ENCODE data around the gene NACA2.
"Not testable (repeated sequence)": the region's sequence is repeated elsewhere in the genome, so short reads cannot be mapped to it uniquely, and the experiment has no call there.

Gene NACA2

GRCh38 chr17:61589990-61590389, 1.0 kb downstream of the NACA2 start:
- no peak overlapping the region for H3K9ac ChIP-seq (ENCODE audit: low read depth in 1 of 2, low read length in 2 of 2)
- no peaks in the 10 kb centered on the region for H3K4me1 ChIP-seq (ENCODE audit: control insufficient read depth in 1 of 2, insufficient read depth in 2 of 2, low read length in 2 of 2)
- H3K27ac ChIP-seq (ENCODE audit: low read depth, low read length) = no peak overlapping the region
- no peaks in the 10 kb centered on the region for H3K9me3 ChIP-seq (ENCODE audit: control insufficient read depth in 1 of 2, low read length in 2 of 2)
- no peaks in the 10 kb centered on the region for H3K36me3 ChIP-seq (ENCODE audit: control insufficient read depth in 1 of 2, insufficient read depth in 2 of 2, low read length in 2 of 2)
- peaks cover 7 to 8% of the 10 kb centered on the region in 2 donors for H3K27me3 ChIP-seq (ENCODE audit: control insufficient read depth in 1 of 2, insufficient read depth in 2 of 2, low read length in 2 of 2)
- no peak overlapping the region for H3K4me3 ChIP-seq (ENCODE audit: low read depth in 1 of 2, low read length in 2 of 2)

GRCh38 chr17:61587807-61588660, 3.0 kb downstream of the NACA2 start:
- H3K9ac ChIP-seq (ENCODE audit: low read depth in 1 of 2, low read length in 2 of 2) = no peak overlapping the region
- H3K4me3 ChIP-seq (ENCODE audit: low read depth in 1 of 2, low read length in 2 of 2) = no peak overlapping the region
- H3K27ac ChIP-seq (ENCODE audit: low read depth, low read length) = no peak overlapping the region
- peaks cover 0 to 8% of the 10 kb centered on the region in 2 donors for H3K27me3 ChIP-seq (ENCODE audit: control insufficient read depth in 1 of 2, insufficient read depth in 2 of 2, low read length in 2 of 2)
- no peaks in the 10 kb centered on the region for H3K9me3 ChIP-seq (ENCODE audit: control insufficient read depth in 1 of 2, low read length in 2 of 2)
- H3K36me3 ChIP-seq (ENCODE audit: control insufficient read depth in 1 of 2, insufficient read depth in 2 of 2, low read length in 2 of 2) = no peaks in the 10 kb centered on the region
- H3K4me1 ChIP-seq (ENCODE audit: control insufficient read depth in 1 of 2, insufficient read depth in 2 of 2, low read length in 2 of 2) = no peaks in the 10 kb centered on the region

- no peaks in the 10 kb centered on the region for H3K4me1 ChIP-seq (ENCODE audit: control insufficient read depth in 1 of 2, insufficient read depth in 2 of 2, low read length in 2 of 2)
- H3K27ac ChIP-seq (ENCODE audit: low read depth, low read length) = no peak overlapping the region
- H3K36me3 ChIP-seq (ENCODE audit: control insufficient read depth in 1 of 2, insufficient read depth in 2 of 2, low read length in 2 of 2) = no peaks in the 10 kb centered on the region
- peaks cover 0 to 5% of the 10 kb centered on the region in 2 donors for H3K27me3 ChIP-seq (ENCODE audit: control insufficient read depth in 1 of 2, insufficient read depth in 2 of 2, low read length in 2 of 2)
- H3K4me3 ChIP-seq (ENCODE audit: low read depth in 1 of 2, low read length in 2 of 2) = no peak overlapping the region
- no peak overlapping the region for H3K9ac ChIP-seq (ENCODE audit: low read depth in 1 of 2, low read length in 2 of 2)
- H3K9me3 ChIP-seq (ENCODE audit: control insufficient read depth in 1 of 2, low read length in 2 of 2) = no peaks in the 10 kb centered on the region
Observed at GRCh38 chr17:61587242-61587641, 3.8 kb downstream of the NACA2 start.

GRCh38 chr17:61586622-61587021, 4.4 kb downstream of the NACA2 start:
- not testable (repeated sequence) for H3K27ac ChIP-seq (ENCODE audit: low read depth, low read length)

GRCh38 chr17:61586031-61586566, 4.9 kb downstream of the NACA2 start:
- Histone ChIP-seq H3K36me3 (ENCODE audit: control insufficient read depth in 1 of 2, insufficient read depth in 2 of 2, low read length in 2 of 2) (no peaks in the 10 kb centered on the region), H3K4me3 (ENCODE audit: low read depth in 1 of 2, low read length in 2 of 2) (no peak overlapping the region), H3K9me3 (ENCODE audit: control insufficient read depth in 1 of 2, low read length in 2 of 2) (no peaks in the 10 kb centered on the region), H3K27me3 (ENCODE audit: control insufficient read depth in 1 of 2, insufficient read depth in 2 of 2, low read length in 2 of 2) (peaks cover 0 to 3% of the 10 kb centered on the region in 2 donors), H3K4me1 (ENCODE audit: control insufficient read depth in 1 of 2, insufficient read depth in 2 of 2, low read length in 2 of 2) (no peaks in the 10 kb centered on the region), H3K27ac (ENCODE audit: low read depth, low read length) (no peak overlapping the region), H3K9ac (ENCODE audit: low read depth in 1 of 2, low read length in 2 of 2) (no peak overlapping the region)

More at GRCh38 chr17:61586622-61587021, 4.4 kb downstream of the NACA2 start:
- H3K9ac ChIP-seq (ENCODE audit: low read depth in 1 of 2, low read length in 2 of 2); H3K27me3 ChIP-seq (ENCODE audit: control insufficient read depth in 1 of 2, insufficient read depth in 2 of 2, low read length in 2 of 2); H3K36me3 ChIP-seq (ENCODE audit: control insufficient read depth in 1 of 2, insufficient read depth in 2 of 2, low read length in 2 of 2); H3K9me3 ChIP-seq (ENCODE audit: control insufficient read depth in 1 of 2, low read length in 2 of 2); H3K4me3 ChIP-seq (ENCODE audit: low read depth in 1 of 2, low read length in 2 of 2); H3K4me1 ChIP-seq (ENCODE audit: control insufficient read depth in 1 of 2, insufficient read depth in 2 of 2, low read length in 2 of 2): not testable (repeated sequence)

GRCh38 chr17:61584866-61585265, 6.2 kb downstream of the NACA2 start:
- H3K27ac ChIP-seq (ENCODE audit: low read depth, low read length) = no peak overlapping the region
- no peaks in the 10 kb centered on the region for H3K36me3 ChIP-seq (ENCODE audit: control insufficient read depth in 1 of 2, insufficient read depth in 2 of 2, low read length in 2 of 2)
- no peaks in the 10 kb centered on the region for H3K4me1 ChIP-seq (ENCODE audit: control insufficient read depth in 1 of 2, insufficient read depth in 2 of 2, low read length in 2 of 2)
- peaks cover under 1 to 9% of the 10 kb centered on the region in 2 donors for H3K27me3 ChIP-seq (ENCODE audit: control insufficient read depth in 1 of 2, insufficient read depth in 2 of 2, low read length in 2 of 2)
- no peaks in the 10 kb centered on the region for H3K9me3 ChIP-seq (ENCODE audit: control insufficient read depth in 1 of 2, low read length in 2 of 2)
- H3K9ac ChIP-seq (ENCODE audit: low read depth in 1 of 2, low read length in 2 of 2) = no peak overlapping the region
- no peak overlapping the region for H3K4me3 ChIP-seq (ENCODE audit: low read depth in 1 of 2, low read length in 2 of 2)

- Histone ChIP-seq H3K27ac (ENCODE audit: low read depth, low read length) (no peak overlapping the region), H3K36me3 (ENCODE audit: control insufficient read depth in 1 of 2, insufficient read depth in 2 of 2, low read length in 2 of 2) (no peaks in the 10 kb centered on the region), H3K4me3 (ENCODE audit: low read depth in 1 of 2, low read length in 2 of 2) (no peak overlapping the region)
Observed at GRCh38 chr17:61584266-61584665, 6.8 kb downstream of the NACA2 start.

GRCh38 chr17:61583660-61584264, 7.3 kb downstream of the NACA2 start:
- no peaks in the 10 kb centered on the region for H3K9me3 ChIP-seq (ENCODE audit: control insufficient read depth in 1 of 2, low read length in 2 of 2)
- H3K27me3 ChIP-seq (ENCODE audit: control insufficient read depth in 1 of 2, insufficient read depth in 2 of 2, low read length in 2 of 2) = peaks cover 3 to 16% of the 10 kb centered on the region in 2 donors
- H3K9ac ChIP-seq (ENCODE audit: low read depth in 1 of 2, low read length in 2 of 2) = no peak overlapping the region
- no peak overlapping the region for H3K4me3 ChIP-seq (ENCODE audit: low read depth in 1 of 2, low read length in 2 of 2)
- H3K4me1 ChIP-seq (ENCODE audit: control insufficient read depth in 1 of 2, insufficient read depth in 2 of 2, low read length in 2 of 2) = no peaks in the 10 kb centered on the region
- H3K36me3 ChIP-seq (ENCODE audit: control insufficient read depth in 1 of 2, insufficient read depth in 2 of 2, low read length in 2 of 2) = no peaks in the 10 kb centered on the region
- H3K27ac ChIP-seq (ENCODE audit: low read depth, low read length) = no peak overlapping the region

More at GRCh38 chr17:61584266-61584665, 6.8 kb downstream of the NACA2 start:
- Histone ChIP-seq H3K9ac (ENCODE audit: low read depth in 1 of 2, low read length in 2 of 2) (no peak overlapping the region), H3K9me3 (ENCODE audit: control insufficient read depth in 1 of 2, low read length in 2 of 2) (no peaks in the 10 kb centered on the region), H3K27me3 (ENCODE audit: control insufficient read depth in 1 of 2, insufficient read depth in 2 of 2, low read length in 2 of 2) (peaks cover 3 to 15% of the 10 kb centered on the region in 2 donors), H3K4me1 (ENCODE audit: control insufficient read depth in 1 of 2, insufficient read depth in 2 of 2, low read length in 2 of 2) (no peaks in the 10 kb centered on the region)

- peaks cover 3 to 16% of the 10 kb centered on the region in 2 donors for H3K27me3 ChIP-seq (ENCODE audit: control insufficient read depth in 1 of 2, insufficient read depth in 2 of 2, low read length in 2 of 2)
- no peak overlapping the region for H3K27ac ChIP-seq (ENCODE audit: low read depth, low read length)
- no peaks in the 10 kb centered on the region for H3K9me3 ChIP-seq (ENCODE audit: control insufficient read depth in 1 of 2, low read length in 2 of 2)
- no peaks in the 10 kb centered on the region for H3K36me3 ChIP-seq (ENCODE audit: control insufficient read depth in 1 of 2, insufficient read depth in 2 of 2, low read length in 2 of 2)
- no peak overlapping the region for H3K9ac ChIP-seq (ENCODE audit: low read depth in 1 of 2, low read length in 2 of 2)
- H3K4me3 ChIP-seq (ENCODE audit: low read depth in 1 of 2, low read length in 2 of 2) = no peak overlapping the region
- no peaks in the 10 kb centered on the region for H3K4me1 ChIP-seq (ENCODE audit: control insufficient read depth in 1 of 2, insufficient read depth in 2 of 2, low read length in 2 of 2)
Observed at GRCh38 chr17:61583242-61583641, 7.8 kb downstream of the NACA2 start.

- H3K9ac ChIP-seq (ENCODE audit: low read depth in 1 of 2, low read length in 2 of 2) = no peak overlapping the region
- no peak overlapping the region for H3K4me3 ChIP-seq (ENCODE audit: low read depth in 1 of 2, low read length in 2 of 2)
- H3K27me3 ChIP-seq (ENCODE audit: control insufficient read depth in 1 of 2, insufficient read depth in 2 of 2, low read length in 2 of 2) = peaks cover 3 to 16% of the 10 kb centered on the region in 2 donors
- no peaks in the 10 kb centered on the region for H3K36me3 ChIP-seq (ENCODE audit: control insufficient read depth in 1 of 2, insufficient read depth in 2 of 2, low read length in 2 of 2)
- no peaks in the 10 kb centered on the region for H3K9me3 ChIP-seq (ENCODE audit: control insufficient read depth in 1 of 2, low read length in 2 of 2)
- no peak overlapping the region for H3K27ac ChIP-seq (ENCODE audit: low read depth, low read length)
- H3K4me1 ChIP-seq (ENCODE audit: control insufficient read depth in 1 of 2, insufficient read depth in 2 of 2, low read length in 2 of 2) = no peaks in the 10 kb centered on the region
Observed at GRCh38 chr17:61582593-61582992, 8.4 kb downstream of the NACA2 start.
